ENCODE measurements around the gene PCDHGB7.

The PCDHGB7 gene

GRCh38 chr5:141417494-141418172, at the start of gene PCDHGB7:
PCDHGB7 (plus strand) TSS chr5:141417677; CDS start chr5:141417860, 183 bp downstream.
- peak; percentile 67 for TF ChIP-seq RAD21 (IDR thresholded peaks at IDR 0.05; ENCODE audit: low read depth)

- TF ChIP-seq ZBTB7A (IDR thresholded peaks at IDR 0.05; ENCODE audit: low read depth) (no peak), EP300 (IDR thresholded peaks at IDR 0.05; ENCODE audit: borderline replicate concordance) (no peak), NFIC (IDR thresholded peaks at IDR 0.05) (no peak), TEAD4 (IDR thresholded peaks at IDR 0.05) (no peak), TAF1 (IDR thresholded peaks at IDR 0.05; ENCODE audit: low read depth) (no peak), USF1 (IDR thresholded peaks at IDR 0.05) (no peak), CREB1 (IDR thresholded peaks at IDR 0.05; ENCODE audit: low read depth) (no peak), RAD21 (IDR thresholded peaks at IDR 0.05; ENCODE audit: low read depth) (peak; percentile 22; the same call in 1 of the 2 replicates)
Observed at GRCh38 chr5:141369994-141370848, 47.3 kb upstream of the PCDHGB7 start, which contains the start of gene PCDHGB3. PCDHGB3 (plus strand) TSS chr5:141370242; CDS start chr5:141370395, 153 bp downstream.

GRCh38 chr5:141371572-141372475, 45.7 kb upstream of the PCDHGB7 start:
- no peak for TF ChIP-seq TAF1 (IDR thresholded peaks at IDR 0.05; ENCODE audit: low read depth)
- TF ChIP-seq CEBPB (IDR thresholded peaks at IDR 0.05) = no peak
- TF ChIP-seq NFIC (IDR thresholded peaks at IDR 0.05) = no peak
- TF ChIP-seq TCF12 (IDR thresholded peaks at IDR 0.05; ENCODE audit: low read depth) = no peak
- no peak for TF ChIP-seq REST (IDR thresholded peaks at IDR 0.05; ENCODE audit: low read depth)
- no peak for TF ChIP-seq YY1 (IDR thresholded peaks at IDR 0.05; ENCODE audit: low read depth)
- no peak for TF ChIP-seq ZBTB7A (IDR thresholded peaks at IDR 0.05; ENCODE audit: low read depth)
- TF ChIP-seq EGR1 (IDR thresholded peaks at IDR 0.05) = no peak
- TF ChIP-seq USF1 (IDR thresholded peaks at IDR 0.05) = no peak
- no peak for TF ChIP-seq CREB1 (IDR thresholded peaks at IDR 0.05; ENCODE audit: low read depth)
- no peak for TF ChIP-seq FOXM1 (IDR thresholded peaks at IDR 0.05; ENCODE audit: borderline replicate concordance, low read depth)
- TF ChIP-seq TEAD4 (IDR thresholded peaks at IDR 0.05) = no peak
- no peak for TF ChIP-seq EP300 (IDR thresholded peaks at IDR 0.05; ENCODE audit: borderline replicate concordance)
- no peak for TF ChIP-seq MAX (IDR thresholded peaks at IDR 0.05)
- no peak for TF ChIP-seq RAD21 (IDR thresholded peaks at IDR 0.05; ENCODE audit: low read depth)

GRCh38 chr5:141373673-141374317, 43.7 kb upstream of the PCDHGB7 start, which contains the start of gene PCDHGA6:
PCDHGA6 (plus strand) TSS chr5:141373891; CDS start chr5:141374084, 193 bp downstream.
- TF ChIP-seq NFIC (IDR thresholded peaks at IDR 0.05) (no peak), RAD21 (IDR thresholded peaks at IDR 0.05; ENCODE audit: low read depth) (peak; percentile 53)

GRCh38 chr5:141374627-141375026, 42.9 kb upstream of the PCDHGB7 start:
- no peak for TF ChIP-seq TAF1 (IDR thresholded peaks at IDR 0.05; ENCODE audit: low read depth)
- no peak for TF ChIP-seq CEBPB (IDR thresholded peaks at IDR 0.05)
- no peak for TF ChIP-seq EP300 (IDR thresholded peaks at IDR 0.05; ENCODE audit: borderline replicate concordance)
- TF ChIP-seq NFIC (IDR thresholded peaks at IDR 0.05) = no peak
- no peak for TF ChIP-seq YY1 (IDR thresholded peaks at IDR 0.05; ENCODE audit: low read depth)

GRCh38 chr5:141382469-141383294, 34.8 kb upstream of the PCDHGB7 start, which contains the start of gene PCDHGA7:
PCDHGA7 (plus strand) TSS chr5:141382742; CDS start chr5:141382900, 158 bp downstream.
- TF ChIP-seq REST (IDR thresholded peaks at IDR 0.05; ENCODE audit: low read depth) = no peak

Measured in Ishikawa (cell line).